IMR-90 (cell line): ENCODE data around the gene SNAP29. TPM values are rescaled to one million over a fixed set of nuclear protein-coding genes. Genes with fewer than 3 reads are reported as not detected.
"Not testable (repeated sequence)": the region's sequence is repeated elsewhere in the genome, so short reads cannot be mapped to it uniquely, and the experiment has no call there.

Source experiments
- ATAC-seq: fragments of 200-7000 bp; cut with Tn5 transposase; 2 replicates; pipeline ENCODE4 v1.9.1; 2020; ENCODE audit warnings: low read depth, mild to moderate bottlenecking, moderate library complexity
- BruUV-seq: library from RNA; stranded (reverse); fragments of 400-500 nt; replicated peaks from 2 replicates; lab custom pipeline; 2021; lab: Mats Ljungman, UMichigan
- CTCF ChIA-PET: fragments of 300-600 bp; formaldehyde crosslinking; extraction: SDS; loops from one replicate; lab custom pipeline; 2021; ENCODE audit warnings: antibody characterized with exemption; lab: Yijun Ruan, JAX
- POLR2A ChIA-PET: fragments of 300-600 bp; sonication (Branson Sonifier 250); formaldehyde crosslinking; loops from one replicate; lab custom pipeline; 2022; ENCODE audit warnings: antibody characterized with exemption; ENCODE audit not compliant: unreplicated experiment; lab: Charles Lee
- DNase-seq: peaks from one replicate; pipeline ENCODE4 v3.0.0; 2013
- H2AFZ ChIP-seq: replicated peaks from 2 replicates; pipeline ENCODE3; 2013; ENCODE audit warnings: low read length, mild to moderate bottlenecking; ENCODE audit not compliant: poor library complexity
- H2AK5ac ChIP-seq: 2 replicates; pipeline ENCODE4 v1.6.1; 2013; ENCODE audit warnings: low read depth, low read length, inconsistent platforms
- H2AK9ac ChIP-seq: replicated peaks from 2 replicates; pipeline ENCODE3; 2013; ENCODE audit warnings: mild to moderate bottlenecking, low read depth, low read length, moderate library complexity; ENCODE audit not compliant: poor library complexity
- H2BK120ac ChIP-seq: 2 replicates; pipeline ENCODE4 v1.6.1; 2013; ENCODE audit warnings: low read depth, low read length, inconsistent platforms
- H2BK15ac ChIP-seq: 3 replicates; pipeline ENCODE4 v1.6.1; 2013; ENCODE audit warnings: low read depth, low read length, inconsistent platforms
- H2BK20ac ChIP-seq: 2 replicates; pipeline ENCODE4 v1.6.1; 2013; ENCODE audit warnings: low read depth, mild to moderate bottlenecking, inconsistent platforms, low read length, moderate library complexity
- H2BK5ac ChIP-seq: 2 replicates; pipeline ENCODE4 v1.6.1; 2013; ENCODE audit warnings: mild to moderate bottlenecking, low read depth, low read length, inconsistent platforms; ENCODE audit not compliant: poor library complexity, severe bottlenecking
- H3K14ac ChIP-seq: replicated peaks from 2 replicates; pipeline ENCODE4 v1.6.1; 2013; ENCODE audit warnings: low read depth, low read length, inconsistent platforms
- H3K18ac ChIP-seq: 2 replicates; pipeline ENCODE4 v1.6.1; 2013; ENCODE audit warnings: low read depth, low read length, control low read depth
- H3K23ac ChIP-seq: 2 replicates; pipeline ENCODE4 v1.6.1; 2013; ENCODE audit warnings: low read depth, low read length, inconsistent platforms
- H3K27ac ChIP-seq: 2 replicates; pipeline ENCODE4 v1.5.1; 2013; ENCODE audit warnings: mild to moderate bottlenecking, control low read depth, low read length; ENCODE audit not compliant: insufficient read depth
- H3K27me3 ChIP-seq: 2 replicates; pipeline ENCODE4 v1.6.1; 2013; ENCODE audit warnings: low read length; ENCODE audit not compliant: control insufficient read depth, insufficient read depth
- H3K36me3 ChIP-seq: 2 replicates; pipeline ENCODE4 v1.6.1; 2013; ENCODE audit warnings: low read length, mixed read lengths; ENCODE audit not compliant: control insufficient read depth, insufficient read depth
- H3K4ac ChIP-seq: 2 replicates; pipeline ENCODE4 v1.6.1; 2013; ENCODE audit warnings: low read depth, low read length, inconsistent platforms
- H3K4me1 ChIP-seq: 2 replicates; pipeline ENCODE4 v1.6.1; 2013; ENCODE audit warnings: low read length, mixed read lengths; ENCODE audit not compliant: control insufficient read depth, insufficient read depth
- H3K4me2 ChIP-seq: 2 replicates; pipeline ENCODE4 v1.6.1; 2013; ENCODE audit warnings: low read depth, mild to moderate bottlenecking, control low read depth, low read length, moderate library complexity
- H3K4me3 ChIP-seq: 2 replicates; pipeline ENCODE4 v1.5.1; 2013; ENCODE audit warnings: low read depth, mild to moderate bottlenecking, control low read depth, low read length, moderate library complexity; ENCODE audit not compliant: insufficient read depth
- H3K56ac ChIP-seq: 2 replicates; pipeline ENCODE4 v1.6.1; 2013; ENCODE audit warnings: low read length, inconsistent platforms; ENCODE audit not compliant: insufficient read depth; ENCODE audit errors: extremely low read depth
- H3K79me1 ChIP-seq, 2 experiments: 2 replicates each; pipeline ENCODE4 v1.6.1; 2013; ENCODE audit warnings: low read length in 2 of 2, inconsistent platforms in 1 of 2, low read depth in 1 of 2
- H3K9ac ChIP-seq: 2 replicates; pipeline ENCODE4 v1.6.1; 2013; ENCODE audit warnings: low read depth, low read length, control low read depth
- H3K9me1 ChIP-seq: 2 replicates; pipeline ENCODE4 v1.6.1; 2013; ENCODE audit warnings: low read length, inconsistent platforms; ENCODE audit not compliant: insufficient read depth
- H3K9me3 ChIP-seq: 2 replicates; pipeline ENCODE4 v1.6.1; 2013; ENCODE audit warnings: low read length; ENCODE audit not compliant: control insufficient read depth, insufficient read depth
- H4K20me1 ChIP-seq: 2 replicates; pipeline ENCODE4 v1.6.1; 2013; ENCODE audit warnings: low read length, inconsistent platforms; ENCODE audit not compliant: insufficient read depth
- H4K5ac ChIP-seq: 2 replicates; pipeline ENCODE4 v1.6.1; 2013; ENCODE audit warnings: mild to moderate bottlenecking, low read depth, low read length, control low read depth
- H4K8ac ChIP-seq, 2 experiments: 2 replicates each; pipeline ENCODE4 v1.6.1; 2013; ENCODE audit warnings: low read depth in 2 of 2, low read length in 2 of 2, control low read depth in 1 of 2, inconsistent platforms in 1 of 2
- H4K91ac ChIP-seq: 2 replicates; pipeline ENCODE4 v1.6.1; 2013; ENCODE audit warnings: low read depth, low read length, inconsistent platforms; ENCODE audit not compliant: insufficient read depth
- CHD1 ChIP-seq: IDR thresholded peaks from 2 replicates; pipeline ENCODE4 v1.6.1; 2012; ENCODE audit warnings: low read depth, low read length, improper control_type of control experiment
- WGBS, 2 experiments: methylation state at CpG; one replicate each; pipeline versions ENCODE4 v1.1.5 to v1.1.7; 2013; ENCODE audit warnings: missing lambda C conversion rate in 2 of 2; ENCODE audit not compliant: insufficient read length in 1 of 2; ENCODE audit errors: extremely low coverage in 2 of 2; 5-methylcytosine and 5-hydroxymethylcytosine counted together
- dilution Hi-C: fragments of 300-500 bp; cut with HindIII; formaldehyde crosslinking; loops from one replicate; pipeline ENCODE4 v1.14.3; 2018; ENCODE audit warnings: low sequenced_read_pairs; ENCODE audit not compliant: unreplicated experiment
- in situ Hi-C: fragments of 300-500 bp; cut with MboI; formaldehyde crosslinking; loops from 3 replicates; pipeline ENCODE4 v1.14.3; 2019; ENCODE audit warnings: low sequenced_read_pairs, inconsistent platforms, mixed read lengths
- intact Hi-C: fragments of 100-400 bp; cut with micrococcal nuclease; formaldehyde crosslinking; loops from 2 replicates; pipeline ENCODE4 v1.10.0; 2022
- polyA plus RNA-seq, 3 experiments: library from polyadenylated mRNA; depleted of rRNA; stranded (reverse); fragments of >200 nt; gene quantifications; 2 replicates each; pipeline ENCODE4 v1.2.3, GENCODE V29; 2012; ENCODE audit warnings: low replicate concordance in 1 of 3
- total RNA-seq: library from RNA; depleted of rRNA; stranded (reverse); fragments of >200 nt; gene quantifications from 2 replicates; pipeline ENCODE4 v1.2.3, GENCODE V29; 2012

The SNAP29 gene
- total and polyA plus RNA-seq, 2 of the 4 experiments (the other 2 are of a cell fraction), result 10.6 to 29.5 TPM

DNA sequence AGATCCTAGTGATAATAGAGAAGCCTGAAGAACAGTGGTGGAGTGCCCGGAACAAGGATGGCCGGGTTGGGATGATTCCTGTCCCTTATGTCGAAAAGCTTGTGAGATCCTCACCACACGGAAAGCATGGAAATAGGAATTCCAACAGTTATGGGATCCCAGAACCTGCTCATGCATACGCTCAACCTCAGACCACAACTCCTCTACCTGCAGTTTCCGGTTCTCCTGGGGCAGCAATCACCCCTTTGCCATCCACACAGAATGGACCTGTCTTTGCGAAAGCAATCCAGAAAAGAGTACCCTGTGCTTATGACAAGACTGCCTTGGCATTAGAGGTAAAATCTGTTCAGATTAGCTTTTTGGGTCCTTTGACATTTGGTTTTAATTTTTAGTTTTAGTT lies 75.1 kb downstream of the SNAP29 start:
- no peak for TF ChIP-seq CHD1
- Histone ChIP-seq H3K79me1 (peaks cover 12 to 66% of the 10 kb centered on the region in 2 experiments), H4K8ac (no peak overlapping the region), H3K9me1 (peaks cover 22% of the 10 kb centered on the region), H2BK20ac (no peak overlapping the region), H3K27ac (no peak overlapping the region), H3K18ac (no peak overlapping the region), H2BK120ac (no peak overlapping the region), H2BK5ac (no peak overlapping the region), H3K4me1 (peaks cover 9% of the 10 kb centered on the region), H3K4ac (no peak overlapping the region), H3K9me3 (no peaks in the 10 kb centered on the region), H2BK15ac (no peak overlapping the region), H3K36me3 (peaks cover 28% of the 10 kb centered on the region), H3K56ac (no peak overlapping the region), H3K23ac (no peak overlapping the region), H4K5ac (no peak overlapping the region), H4K91ac (no peak overlapping the region), H3K4me3 (no peak overlapping the region), H3K27me3 (no peaks in the 10 kb centered on the region), H3K14ac (no peak overlapping the region), H3K9ac (no peak overlapping the region), H3K4me2 (no peak overlapping the region), H2AFZ (no peak overlapping the region), H2AK9ac (no peak overlapping the region), H2AK5ac (no peak overlapping the region), H4K20me1 (peaks cover 96% of the 10 kb centered on the region)
- WGBS, 2 experiments, result no CpG with 5 or more reads among the region's 7 CpGs
- dilution Hi-C loops (no loop called here), in situ Hi-C loops (no loop called here), intact Hi-C loops (no loop called here)
- no peak for DNase-seq
- CTCF ChIA-PET, result no interaction called here
- no peak for ATAC-seq
- POLR2A ChIA-PET, result no interaction called here
- no TSS peak for BruUV-seq

DNA sequence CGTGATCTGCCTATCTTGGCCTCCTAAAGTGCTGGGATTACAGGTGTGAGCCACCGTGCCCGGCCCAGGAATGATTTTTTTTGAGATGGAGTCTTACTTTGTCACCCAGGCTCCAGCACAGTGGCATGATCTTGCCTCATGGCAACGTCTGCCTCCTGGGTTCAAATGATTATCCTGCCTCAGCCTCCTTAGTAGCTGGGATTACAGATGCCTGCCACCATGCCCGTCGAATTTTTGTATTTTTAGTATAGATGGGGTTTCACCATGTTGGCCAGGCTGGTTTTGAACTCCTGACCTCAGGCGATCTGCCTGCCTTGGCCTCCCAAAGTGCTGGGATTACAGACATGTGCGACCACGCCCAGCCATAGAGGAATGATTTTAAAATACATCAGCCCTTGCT lies 76.2 kb downstream of the SNAP29 start:
- dilution Hi-C loops, H4K8ac ChIP-seq, H3K9me3 ChIP-seq, H2BK120ac ChIP-seq, H3K4ac ChIP-seq, H2AFZ ChIP-seq, H3K56ac ChIP-seq, H2BK15ac ChIP-seq, H3K18ac ChIP-seq, H2BK5ac ChIP-seq, H3K4me2 ChIP-seq, H4K91ac ChIP-seq, H3K23ac ChIP-seq, ATAC-seq, in situ Hi-C loops, H3K27ac ChIP-seq, CTCF ChIA-PET, H2AK9ac ChIP-seq, H3K9ac ChIP-seq, H3K14ac ChIP-seq, H3K4me1 ChIP-seq, H4K5ac ChIP-seq, H3K4me3 ChIP-seq, H2BK20ac ChIP-seq, intact Hi-C loops, H2AK5ac ChIP-seq, BruUV-seq, DNase-seq, H3K27me3 ChIP-seq: not testable (repeated sequence)
- WGBS, 2 experiments, result 92% methylated on average over 2 of the region's 9 CpGs; no CpG with 5 or more reads in 1 of the 2 experiments
- Histone ChIP-seq H3K36me3 (peaks cover 28% of the 10 kb centered on the region), H3K9me1 (peaks cover 22% of the 10 kb centered on the region), H3K79me1 (peaks cover 13 to 65% of the 10 kb centered on the region in 2 experiments), H4K20me1 (peaks cover 94% of the 10 kb centered on the region)
- POLR2A ChIA-PET, result interaction anchor here (0.6 kb wide), 1 partner anchor 12 kb away, joined by 4 read pairs; no protein-coding TSS in a partner anchor
